HT-29 (cell line): ENCODE data around the gene TBL1X. TPM values are rescaled to one million over a fixed set of nuclear protein-coding genes. Genes with fewer than 3 reads are reported as not detected.
"Not testable (repeated sequence)": the region's sequence is repeated elsewhere in the genome, so short reads cannot be mapped to it uniquely, and the experiment has no call there.

Source experiments
- DNase-seq: peaks from one replicate; pipeline ENCODE4 v3.0.0-alpha.2; 2015; ENCODE audit warnings: low spot score
- total RNA-seq: library from RNA; depleted of rRNA; stranded (reverse); fragments of >200 nt; shearing (Covaris generic); gene quantifications from 2 replicates; pipeline ENCODE4 v1.2.3, GENCODE V29; 2014

The TBL1X gene
- total RNA-seq, 1 experiment from 2014 or later = 14.1 TPM

DNA sequence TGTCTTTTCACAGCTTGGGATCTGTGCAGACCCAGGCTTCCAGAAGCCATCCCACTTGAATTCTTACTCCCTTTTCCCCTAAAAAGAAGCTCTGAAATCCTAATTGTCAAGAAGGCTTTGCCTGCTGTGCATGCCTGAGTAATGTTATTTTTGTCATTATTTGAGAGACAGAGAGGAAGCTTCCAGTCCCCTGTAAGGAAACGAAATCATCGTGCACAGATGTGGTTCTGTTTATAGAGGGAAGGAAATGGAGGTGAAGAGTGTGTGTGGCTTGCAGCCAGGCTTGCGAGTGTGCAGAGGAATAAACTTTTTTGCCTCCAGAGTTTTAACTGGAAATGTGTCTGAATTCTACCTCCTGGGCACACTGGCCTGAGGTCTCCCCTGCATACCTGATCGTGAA, 70.2 kb downstream of the TBL1X start:
- DNase-seq = no peak

DNA sequence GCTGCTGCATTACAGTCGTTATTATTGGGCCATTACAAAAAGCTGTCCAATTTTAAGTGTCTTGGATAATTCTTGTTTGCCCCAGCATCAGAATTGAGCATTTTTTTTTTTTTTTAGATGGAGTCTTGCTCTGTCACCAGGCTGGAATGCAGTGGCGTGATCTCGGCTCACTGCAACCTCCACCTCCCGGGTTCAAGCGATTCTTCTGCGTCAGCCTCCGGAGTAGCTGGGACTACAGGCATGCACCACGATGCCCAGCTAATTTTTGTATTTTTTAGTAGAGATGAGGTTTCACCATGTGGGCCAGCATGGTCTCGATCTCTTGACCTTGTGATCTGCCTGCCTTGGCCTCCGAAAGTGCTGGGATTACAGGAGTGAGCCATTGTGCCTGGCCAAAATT, 71.3 kb downstream of the TBL1X start:
- DNase-seq = not testable (repeated sequence)

DNA sequence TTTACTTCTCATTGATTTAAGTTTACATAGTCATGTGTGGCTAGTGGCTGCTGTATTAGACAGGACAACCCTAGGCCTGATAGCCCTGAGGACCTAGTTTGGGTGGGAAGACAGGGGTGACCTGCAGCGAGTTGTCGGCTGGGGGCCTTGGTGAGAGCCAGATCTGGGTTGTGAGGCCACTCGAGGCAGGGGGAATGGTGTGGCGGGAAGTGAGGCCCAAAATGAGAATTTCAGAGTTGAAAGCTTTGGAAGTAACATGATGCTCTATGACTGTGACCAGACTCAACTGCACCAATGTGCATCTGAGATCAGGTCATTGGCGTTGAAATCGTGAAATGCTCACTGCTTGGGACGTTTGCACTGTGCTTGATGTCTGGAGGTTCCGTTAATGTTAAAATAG, 72.9 kb downstream of the TBL1X start:
- DNase-seq = no peak

DNA sequence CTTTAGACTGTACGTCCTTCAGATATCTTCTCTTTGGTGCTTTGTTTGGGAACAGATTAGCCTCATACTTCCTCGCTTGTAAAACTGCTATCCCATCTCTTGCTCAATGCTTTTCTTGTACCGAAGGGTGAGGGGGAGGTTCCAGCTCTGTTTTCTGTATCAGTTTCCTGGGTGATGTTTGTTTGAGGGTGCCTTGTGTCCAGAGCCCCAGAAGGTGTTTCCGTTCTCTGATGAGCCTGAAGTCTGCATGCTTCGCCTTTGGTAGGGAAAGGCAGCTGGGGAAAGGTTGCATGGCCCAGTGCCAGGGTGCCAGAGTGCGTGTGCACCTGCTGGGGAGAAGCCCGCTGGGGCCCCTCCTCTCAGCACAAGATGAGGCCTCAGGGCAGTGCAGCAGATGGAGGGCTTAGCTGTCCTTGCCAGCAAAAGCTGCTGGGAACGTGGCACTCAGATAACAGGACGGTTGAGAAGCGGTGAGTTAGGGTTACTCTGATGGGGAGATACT, 73.7 kb downstream of the TBL1X start:
- peak; percentile 7 for DNase-seq

DNA sequence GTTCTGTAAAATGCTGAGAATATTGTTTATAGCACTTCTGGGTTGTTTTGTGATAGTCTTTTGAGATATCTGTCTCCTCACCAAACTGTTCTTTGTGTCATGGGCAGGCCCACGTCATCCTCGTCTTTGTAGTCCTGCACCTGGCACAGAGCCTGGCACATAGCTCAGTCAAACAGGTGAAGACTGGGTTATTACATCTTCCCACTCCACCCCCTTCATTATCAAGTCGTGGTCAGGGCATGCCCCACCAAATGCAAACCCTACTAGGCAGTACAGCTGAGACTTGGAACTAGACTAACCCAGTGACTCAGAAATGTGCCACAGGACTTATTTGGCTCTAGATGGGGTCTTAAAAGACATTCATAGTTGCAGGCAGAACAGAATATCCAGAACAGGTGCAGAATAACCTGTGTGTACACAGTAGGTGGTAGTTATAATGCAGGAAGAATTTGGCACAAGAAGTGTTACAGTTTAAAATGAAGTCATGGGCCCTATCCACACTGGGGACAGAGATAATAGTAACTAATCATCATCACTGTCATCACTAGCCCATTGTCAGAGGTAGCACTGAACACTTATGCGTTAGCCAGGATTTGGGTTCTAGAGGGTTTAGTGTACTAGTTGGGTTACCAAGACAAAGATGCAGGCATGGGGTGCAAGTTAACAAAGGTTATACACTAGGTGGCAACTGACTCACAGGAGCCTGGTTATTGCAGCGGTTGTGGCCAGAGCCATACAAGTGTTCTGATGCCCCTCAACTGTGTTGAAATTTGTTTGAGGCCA, 74.9 kb downstream of the TBL1X start:
- DNase-seq = no peak

DNA sequence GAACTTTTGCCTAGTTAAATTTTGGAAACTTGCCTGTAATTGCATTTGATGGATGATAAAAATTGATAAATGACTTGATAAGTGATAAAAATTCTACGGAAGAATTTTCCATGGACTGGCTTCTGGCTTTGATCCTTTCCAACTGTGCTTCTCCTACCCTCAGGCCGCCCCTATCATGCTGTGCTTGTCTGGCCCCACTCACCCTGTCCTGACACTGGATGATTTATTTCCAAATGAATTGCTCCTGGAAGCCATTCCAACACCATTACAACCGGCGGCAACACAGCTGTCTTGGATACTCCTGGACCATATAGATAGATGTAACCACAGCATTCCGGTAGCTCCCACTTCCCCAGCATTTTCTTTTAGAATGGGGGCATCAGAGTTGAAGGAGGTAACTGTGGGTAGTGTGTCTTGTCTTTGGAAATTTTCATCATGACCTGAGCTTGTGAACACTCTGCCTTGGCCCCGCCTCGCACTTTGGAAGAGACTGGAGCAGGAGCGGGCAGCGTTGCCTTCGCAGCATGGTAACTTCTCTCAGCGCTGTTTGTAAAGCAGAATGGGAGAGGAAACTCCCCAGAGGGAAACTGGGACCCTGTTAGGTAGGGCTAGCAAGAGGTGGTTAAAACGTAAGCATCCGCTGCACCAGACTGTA, 77.4 kb downstream of the TBL1X start:
- DNase-seq = no peak

DNA sequence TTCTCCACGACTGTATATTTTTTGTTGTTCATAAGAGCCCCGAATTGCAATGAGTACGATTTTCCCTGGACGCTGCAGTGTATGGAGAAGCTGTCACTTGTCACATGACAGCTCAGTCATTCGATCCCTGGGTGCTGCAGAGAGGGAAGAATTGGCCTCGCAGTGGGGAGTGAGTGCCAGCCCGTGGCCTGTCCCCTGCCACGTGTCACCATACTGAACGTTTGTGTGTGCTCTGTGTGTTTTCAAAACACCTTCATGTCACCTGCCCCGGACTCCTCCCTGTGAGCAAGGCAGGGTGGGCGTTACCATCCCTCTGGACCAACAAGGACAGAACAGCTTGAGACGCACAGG, 77.9 kb downstream of the TBL1X start:
- DNase-seq = no peak

DNA sequence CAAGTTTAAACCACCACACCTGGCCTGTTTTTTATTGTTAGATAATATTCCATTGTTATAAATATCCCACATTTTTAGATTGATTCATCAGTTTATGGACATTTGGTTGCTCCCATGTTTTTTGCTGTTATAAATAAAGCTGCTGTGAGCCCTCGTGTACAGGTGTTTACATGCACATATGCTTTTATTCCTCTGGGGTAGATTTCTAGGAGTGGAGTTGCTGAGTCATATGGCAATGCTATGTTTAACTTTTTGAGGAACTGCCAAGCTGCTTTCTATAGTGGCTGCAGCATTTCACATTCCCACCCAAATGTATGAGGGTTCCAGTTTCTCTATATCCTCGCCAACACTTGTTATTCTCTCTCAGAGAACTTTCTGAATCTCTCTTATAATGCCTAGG, 90.5 kb downstream of the TBL1X start:
- DNase-seq = no peak

DNA sequence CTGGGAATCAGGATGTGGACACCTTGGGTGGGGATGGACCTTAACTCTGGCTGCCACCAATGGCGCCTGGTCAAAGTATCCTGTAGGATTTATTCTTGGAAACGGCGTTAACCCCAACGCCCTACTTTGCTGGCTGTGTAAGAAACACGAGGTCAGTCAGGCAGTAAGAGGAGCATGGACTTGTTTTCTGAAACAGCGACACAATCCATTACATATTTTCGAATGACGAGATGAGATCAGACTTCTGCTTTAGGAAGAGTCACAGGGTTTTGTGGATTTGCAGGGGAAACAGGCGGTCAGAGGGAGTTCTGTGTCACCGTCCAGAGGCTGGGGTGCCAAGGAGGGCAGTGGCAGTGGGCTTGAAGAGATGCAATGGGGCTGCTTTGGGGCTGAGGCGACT, 92.2 kb downstream of the TBL1X start:
- no peak for DNase-seq

DNA sequence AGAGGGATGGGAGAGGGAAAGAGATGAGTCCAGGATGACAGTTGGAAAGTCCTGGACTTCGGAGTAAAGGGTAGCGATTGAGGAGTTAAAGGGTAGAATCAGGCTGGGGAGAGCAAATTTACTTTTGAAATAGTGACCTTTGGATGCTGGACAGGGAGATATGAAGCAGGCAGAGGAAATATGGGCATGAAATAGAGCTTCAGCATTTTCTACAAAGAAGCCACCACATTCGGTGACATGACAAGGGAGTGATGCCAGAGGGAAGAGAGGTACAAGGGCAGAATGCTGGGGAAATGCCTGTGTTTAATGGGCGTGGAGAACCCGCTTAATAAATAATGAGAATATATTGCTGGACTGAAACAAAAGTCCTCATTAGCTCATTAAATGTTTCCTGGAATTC, 92.7 kb downstream of the TBL1X start:
- no peak for DNase-seq

DNA sequence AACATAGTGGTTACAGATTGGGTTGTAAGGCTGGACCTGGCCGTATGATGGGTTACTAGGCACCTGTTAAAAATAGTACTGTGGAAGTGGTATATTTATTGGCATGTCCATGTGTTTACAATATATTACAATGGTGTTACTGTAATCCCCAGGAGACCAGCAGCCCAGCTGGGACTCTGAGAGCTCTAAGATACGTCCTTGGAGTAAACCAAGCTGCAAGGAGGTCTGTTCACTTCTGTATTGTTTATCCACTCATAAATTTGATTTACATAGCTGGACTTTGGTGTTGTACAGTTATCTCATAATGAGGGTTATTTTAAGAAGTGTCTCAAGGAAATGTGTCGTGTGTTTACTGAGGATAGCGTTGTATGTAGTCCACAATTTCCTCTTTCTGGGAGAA, 93.8 kb downstream of the TBL1X start:
- DNase-seq = no peak

DNA sequence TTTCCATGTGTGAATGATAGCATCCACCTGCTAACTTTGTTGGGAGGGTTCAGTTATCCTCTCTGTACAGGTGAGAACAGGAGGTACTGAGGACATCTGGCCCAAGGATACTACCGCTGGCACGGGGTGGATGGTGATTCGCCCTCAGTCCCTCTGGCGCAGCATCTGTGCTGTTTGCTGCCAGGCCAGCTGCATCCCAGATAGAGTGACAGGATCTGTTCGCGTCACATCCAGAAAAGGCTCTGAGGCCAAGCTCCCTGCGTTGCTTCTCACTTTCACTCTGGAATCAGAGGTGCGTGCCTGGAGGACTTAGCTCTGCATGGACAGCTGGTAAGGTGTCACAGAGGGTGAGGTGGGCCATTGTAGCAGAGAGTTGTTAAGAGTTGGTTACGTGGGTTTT, 95.4 kb downstream of the TBL1X start:
- DNase-seq = no peak

DNA sequence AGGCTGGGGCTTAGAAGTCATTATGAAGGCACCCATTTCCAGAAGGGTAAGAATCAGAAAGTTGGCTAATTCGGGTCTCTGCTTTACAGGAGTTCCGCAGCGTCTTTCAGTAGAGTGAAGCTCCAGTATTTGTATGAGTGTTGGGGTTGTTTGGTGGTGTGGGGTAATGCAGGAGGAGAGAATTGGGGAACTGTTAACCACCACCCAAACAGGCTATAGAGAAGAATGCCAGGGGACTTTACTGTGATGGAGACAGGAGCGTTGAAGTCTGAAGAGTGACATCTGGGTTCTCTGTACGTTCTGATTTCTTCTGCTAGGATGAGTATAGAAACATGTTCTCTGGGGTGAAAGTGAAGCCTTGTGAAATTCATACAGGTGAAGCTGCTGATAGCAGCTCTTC, 96.3 kb downstream of the TBL1X start:
- no peak for DNase-seq

DNA sequence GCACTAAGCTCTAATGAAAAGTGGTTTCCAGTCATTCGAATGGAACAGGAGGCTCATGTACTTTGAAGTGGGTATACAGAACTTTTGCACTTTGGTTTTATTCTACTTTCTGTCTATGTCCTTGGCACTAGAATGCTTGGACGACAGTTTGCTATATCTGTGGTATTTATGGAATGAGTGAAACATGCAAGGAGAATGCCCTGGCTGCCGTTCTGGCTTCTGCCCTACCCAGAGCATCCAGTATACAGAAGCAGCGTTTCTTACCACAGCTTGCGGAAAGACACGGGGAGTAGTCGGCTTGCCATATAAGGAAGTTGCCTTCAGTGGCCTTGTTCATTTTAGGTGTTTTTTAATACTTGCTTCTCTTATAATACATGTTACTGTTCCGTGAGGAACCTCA, 98.0 kb downstream of the TBL1X start:
- DNase-seq = no peak

DNA sequence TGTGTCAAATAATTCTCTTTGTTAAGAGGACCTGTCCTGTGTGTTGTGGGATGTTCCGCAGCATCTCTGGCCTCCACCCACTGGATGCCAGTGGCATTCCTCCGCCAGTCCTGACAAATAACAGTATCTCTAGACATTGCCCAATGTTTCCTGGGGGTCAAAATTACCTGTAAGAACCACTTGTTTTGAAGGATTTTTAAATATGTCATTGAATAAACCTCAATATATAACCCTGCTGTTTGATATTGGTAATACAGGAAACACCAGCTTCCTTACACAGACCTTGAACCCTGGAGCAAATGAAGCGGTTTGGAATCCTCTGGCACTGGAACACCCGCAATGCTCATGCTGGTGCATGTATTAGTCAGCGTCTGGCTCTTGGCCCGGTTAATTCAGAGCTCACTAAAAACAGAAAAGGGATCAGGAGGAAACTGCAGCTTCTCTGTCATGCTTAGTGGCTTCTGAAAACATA, 101.3 kb downstream of the TBL1X start:
- no peak for DNase-seq

DNA sequence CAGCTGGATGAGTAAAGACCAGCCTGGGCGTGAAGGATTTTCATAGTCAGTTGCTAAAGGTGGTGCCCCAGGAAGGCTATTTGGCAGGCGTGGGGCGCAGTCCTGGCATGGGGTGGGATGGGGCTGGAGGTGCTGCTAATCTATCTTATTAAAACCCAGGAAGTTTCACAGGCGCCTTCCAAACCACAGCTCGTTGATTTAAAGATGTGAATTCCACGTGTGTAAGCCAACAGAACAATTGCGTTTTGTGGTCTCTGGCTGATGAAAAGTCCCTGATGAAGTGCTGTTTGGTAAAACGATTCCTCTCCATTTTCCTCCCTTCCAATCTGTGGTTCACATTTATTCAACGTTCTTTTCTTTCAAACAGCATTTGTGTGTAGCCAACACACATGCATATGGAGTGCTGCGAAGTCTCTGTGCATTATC, 105.0 kb downstream of the TBL1X start:
- DNase-seq = no peak

DNA sequence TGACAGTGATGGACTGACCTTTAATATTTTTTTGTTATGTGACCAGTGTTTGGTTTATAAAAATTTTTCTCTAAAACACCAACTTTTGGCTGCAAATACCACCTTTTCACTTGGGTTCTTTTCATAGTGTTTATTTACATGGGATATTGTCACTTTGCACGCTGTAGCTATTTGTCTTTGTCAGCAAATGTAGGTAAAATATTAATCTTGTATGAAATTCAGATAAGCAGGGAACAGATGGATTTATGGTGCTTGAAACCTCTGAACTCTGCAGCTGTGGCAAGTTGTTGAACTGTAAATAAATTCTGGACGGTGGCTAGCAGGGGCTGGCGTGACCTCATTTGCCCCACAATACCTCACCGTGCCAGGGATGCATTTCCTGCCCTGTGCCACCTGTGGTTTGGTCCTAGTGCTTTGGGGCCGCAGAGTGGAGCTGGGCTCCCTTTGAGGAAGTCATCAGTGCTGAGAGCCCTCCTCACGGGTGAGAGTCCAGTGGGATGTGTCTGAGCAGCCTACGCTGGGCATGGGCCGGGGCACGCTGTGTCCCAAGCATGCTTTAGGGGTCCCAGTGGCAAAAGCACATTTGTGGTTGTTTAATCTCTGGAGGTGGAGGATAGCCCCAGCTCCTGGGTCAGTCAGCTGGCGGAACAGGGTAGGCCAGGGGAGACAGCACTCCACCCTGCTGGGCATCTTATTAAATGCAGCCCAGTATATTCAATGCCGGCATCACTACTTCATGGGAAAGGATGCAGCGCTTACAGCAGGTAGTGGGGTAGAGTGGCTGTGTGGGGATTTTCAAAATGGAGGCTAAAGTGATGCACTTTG, 108.6 kb downstream of the TBL1X start:
- peak; percentile 3 for DNase-seq

DNA sequence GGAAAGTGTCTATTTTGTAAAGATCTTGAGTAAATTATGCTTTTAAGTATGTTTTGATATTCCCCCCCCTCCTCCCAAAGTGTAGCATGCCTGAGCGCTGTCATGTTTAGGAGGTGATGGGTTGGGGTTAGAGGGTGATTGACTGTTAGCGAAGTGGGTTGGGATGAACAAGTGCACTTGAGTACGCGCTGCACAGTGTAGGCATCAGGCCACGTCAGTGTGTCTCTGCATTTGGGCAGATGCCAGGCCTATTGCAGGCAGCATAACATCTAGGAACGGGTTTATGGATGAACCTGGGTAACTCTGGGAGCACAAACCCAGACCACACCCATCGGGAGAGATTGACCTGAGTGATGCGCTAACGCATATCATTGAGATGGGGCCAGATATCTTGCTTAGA, 111.2 kb downstream of the TBL1X start:
- no peak for DNase-seq

DNA sequence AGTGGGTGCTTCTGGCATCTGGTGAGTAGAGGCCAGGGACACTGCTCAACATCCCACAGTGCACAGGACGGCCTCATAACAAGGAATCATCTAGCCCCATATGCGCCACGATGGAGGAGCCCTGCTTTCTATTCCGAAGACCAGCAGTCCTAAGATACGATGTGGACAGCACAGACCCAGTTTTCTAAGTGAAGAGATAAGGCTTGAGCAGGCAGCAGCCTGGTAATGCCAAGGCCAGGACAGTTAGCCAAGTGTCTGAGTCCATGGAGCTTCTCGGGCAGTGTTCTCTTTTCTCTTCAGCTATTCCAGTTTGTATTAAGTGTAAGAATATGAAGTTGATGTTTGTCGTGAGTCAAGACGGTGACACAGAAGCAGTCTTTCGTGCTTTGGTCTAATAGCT, 112.7 kb downstream of the TBL1X start:
- no peak for DNase-seq

DNA sequence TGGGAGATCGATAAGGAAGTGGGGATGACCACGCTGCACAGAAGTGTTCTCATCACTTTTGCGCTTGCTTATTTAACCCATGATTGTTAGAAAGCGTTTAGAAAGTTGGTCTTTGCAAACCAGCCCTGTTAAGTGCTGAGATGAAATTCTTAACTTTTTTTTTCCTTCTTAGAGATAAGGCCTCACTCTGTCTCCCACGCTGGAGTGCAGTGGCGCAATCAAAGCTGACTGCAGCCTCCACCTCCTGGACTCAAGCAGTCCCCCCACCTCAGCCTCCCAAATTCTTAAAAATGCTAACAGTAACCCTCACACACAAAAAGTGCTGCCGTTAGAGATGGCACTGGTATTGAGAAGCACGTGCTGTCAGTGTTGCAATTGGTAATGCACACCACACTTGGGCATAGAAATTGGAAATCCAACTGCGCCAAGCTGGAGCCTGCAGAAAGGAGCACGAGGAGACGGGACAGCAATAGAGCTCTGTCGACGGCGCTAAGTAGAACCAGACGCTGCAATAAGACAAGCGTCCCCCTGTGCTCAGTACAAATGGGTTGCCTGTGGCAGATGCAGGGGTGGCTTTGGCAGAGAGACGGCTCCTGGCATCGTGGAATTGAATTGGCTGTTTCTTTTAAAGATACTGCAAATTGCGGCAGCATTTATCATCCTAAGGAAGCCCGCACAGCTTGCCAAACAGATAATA, 113.4 kb downstream of the TBL1X start:
- DNase-seq = no peak

DNA sequence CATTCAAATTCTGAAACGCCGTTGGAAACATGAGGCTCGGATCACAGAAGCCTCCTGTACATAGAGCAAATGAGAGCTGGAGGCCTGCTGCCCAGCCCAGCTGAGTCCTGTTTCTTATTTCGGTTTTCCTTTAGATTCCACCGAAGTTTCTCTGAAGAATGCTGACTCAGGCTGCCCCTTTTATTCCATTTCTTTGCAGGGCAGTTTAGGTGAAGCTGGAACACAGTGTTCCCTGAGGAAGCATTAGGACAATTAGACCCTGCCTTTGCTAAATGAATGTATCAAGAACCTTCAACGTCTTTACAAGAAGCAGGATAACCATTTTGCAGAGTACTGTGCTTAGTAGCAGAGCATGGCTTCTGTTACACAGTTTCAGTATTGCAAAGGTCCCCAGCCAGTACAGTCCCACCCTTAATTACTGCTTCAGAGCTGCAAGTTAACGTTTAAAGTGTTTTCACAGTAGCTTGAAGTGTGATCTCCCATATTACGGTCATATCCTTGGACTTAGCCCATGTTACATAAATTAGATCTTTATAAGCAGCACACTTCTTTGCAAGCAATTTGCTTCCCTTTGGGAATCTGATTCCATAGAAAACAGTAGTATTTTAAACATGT, 117.0 kb downstream of the TBL1X start:
- no peak for DNase-seq
